ENCODE measurements around the gene CCDC127. TPM values are rescaled to one million over a fixed set of nuclear protein-coding genes. Genes with fewer than 3 reads are reported as not detected.
A peak's percentile ranks its signal among the peaks of the same experiment; 100 is the strongest.

The CCDC127 gene
- total RNA-seq, 1 donor from 2014 or later = 7.0 TPM

- Histone ChIP-seq H3K36me3 (peaks cover 3% of the 10 kb centered on the region), H3K27ac (no peak overlapping the region), H3K9me3 (ENCODE audit: low read depth) (no peaks in the 10 kb centered on the region), H3K4me1 (no peaks in the 10 kb centered on the region), H3K79me2 (ENCODE audit: low read depth) (no peaks in the 10 kb centered on the region), H3K9ac (no peak overlapping the region), H3K4me2 (no peak overlapping the region), H3F3A (ENCODE audit: low read depth) (peaks cover 17% of the 10 kb centered on the region), H3K27me3 (no peaks in the 10 kb centered on the region), H3K4me3 (no peak overlapping the region), H2AFZ (replicated peaks) (no peak overlapping the region), H4K20me1 (ENCODE audit: low read depth) (no peaks in the 10 kb centered on the region)
- Mint-ChIP-seq H3K9me3 (peaks cover 8% of the 10 kb centered on the region), H3K27ac (peak overlapping the region; percentile 34), H3K4me1 (peaks cover 7% of the 10 kb centered on the region), H3K36me3 (peaks cover 27% of the 10 kb centered on the region), H3K4me3 (no peak overlapping the region), H3K27me3 (ENCODE audit: insufficient read depth, low read depth) (peaks cover 6% of the 10 kb centered on the region)
- no peak for DNase-seq (ENCODE audit: low spot score)
- TF ChIP-seq EZH2phosphoT487 (IDR thresholded peaks at IDR 0.05) = no peak
- TF ChIP-seq CTCF (IDR thresholded peaks at IDR 0.05) = no peak
- TF ChIP-seq EZH2 (IDR thresholded peaks at IDR 0.05) = no peak
Measured at GRCh38 chr5:160921-161802, 56.8 kb downstream of the CCDC127 start.

- no peak overlapping the region for H3K27ac ChIP-seq
- H3K9ac ChIP-seq = no peak overlapping the region
- no peak overlapping the region for H3K4me2 ChIP-seq
- peaks cover 3% of the 10 kb centered on the region for H3K36me3 ChIP-seq
- no peaks in the 10 kb centered on the region for H3K79me2 ChIP-seq (ENCODE audit: low read depth)
- no peak overlapping the region for H2AFZ ChIP-seq (replicated peaks)
- Mint-ChIP-seq H3K4me3 (no peak overlapping the region), H3K9me3 (peaks cover 8% of the 10 kb centered on the region), H3K27ac (no peak overlapping the region), H3K27me3 (ENCODE audit: insufficient read depth, low read depth) (peaks cover 8% of the 10 kb centered on the region), H3K36me3 (peaks cover 34% of the 10 kb centered on the region), H3K4me1 (peaks cover 12% of the 10 kb centered on the region)
- no peak overlapping the region for H3K4me3 ChIP-seq
- H3F3A ChIP-seq (ENCODE audit: low read depth) = peaks cover 17% of the 10 kb centered on the region
- H3K9me3 ChIP-seq (ENCODE audit: low read depth) = no peaks in the 10 kb centered on the region
- TF ChIP-seq EZH2phosphoT487 (IDR thresholded peaks at IDR 0.05) (no peak), EZH2 (IDR thresholded peaks at IDR 0.05) (no peak), CTCF (IDR thresholded peaks at IDR 0.05) (no peak)
- no peaks in the 10 kb centered on the region for H3K27me3 ChIP-seq
- H4K20me1 ChIP-seq (ENCODE audit: low read depth) = no peaks in the 10 kb centered on the region
- H3K4me1 ChIP-seq = no peaks in the 10 kb centered on the region
- DNase-seq (ENCODE audit: low spot score) = no peak
Measured at GRCh38 chr5:160173-160510, 57.8 kb downstream of the CCDC127 start.

GRCh38 chr5:159448-160172, 58.3 kb downstream of the CCDC127 start:
- DNase-seq (ENCODE audit: low spot score) = peak; percentile 12
- no peak for TF ChIP-seq EZH2 (IDR thresholded peaks at IDR 0.05)
- no peak for TF ChIP-seq CTCF (IDR thresholded peaks at IDR 0.05)
- no peak for TF ChIP-seq EZH2phosphoT487 (IDR thresholded peaks at IDR 0.05)
- H3K4me1 ChIP-seq = no peaks in the 10 kb centered on the region
- peak overlapping the region; percentile 93 for H3K27ac Mint-ChIP-seq
- no peak overlapping the region for H3K9ac ChIP-seq
- H3K4me3 ChIP-seq = no peak overlapping the region
- H3K27ac ChIP-seq = peak overlapping the region; percentile 46
- peaks cover 16% of the 10 kb centered on the region for H3F3A ChIP-seq (ENCODE audit: low read depth)
- no peak overlapping the region for H3K4me3 Mint-ChIP-seq
- H3K27me3 ChIP-seq = no peaks in the 10 kb centered on the region
- H3K27me3 Mint-ChIP-seq (ENCODE audit: insufficient read depth, low read depth) = peaks cover 8% of the 10 kb centered on the region
- H3K9me3 ChIP-seq (ENCODE audit: low read depth) = no peaks in the 10 kb centered on the region
- H3K4me1 Mint-ChIP-seq = peaks cover 16% of the 10 kb centered on the region
- peaks cover 8% of the 10 kb centered on the region for H3K9me3 Mint-ChIP-seq
- no peaks in the 10 kb centered on the region for H3K79me2 ChIP-seq (ENCODE audit: low read depth)
- no peak overlapping the region for H2AFZ ChIP-seq (replicated peaks)
- peaks cover 37% of the 10 kb centered on the region for H3K36me3 Mint-ChIP-seq
- no peaks in the 10 kb centered on the region for H4K20me1 ChIP-seq (ENCODE audit: low read depth)
- H3K4me2 ChIP-seq = no peak overlapping the region
- peaks cover 3% of the 10 kb centered on the region for H3K36me3 ChIP-seq
